MCF 10A (cell line): ENCODE results near the gene TMOD4. TPM values are rescaled to one million over a fixed set of nuclear protein-coding genes. Genes with fewer than 3 reads are reported as not detected.
"Not testable (repeated sequence)": the region's sequence is repeated elsewhere in the genome, so short reads cannot be mapped to it uniquely, and the experiment has no call there.

ENCODE experiments used
- BruUV-seq: library from RNA; stranded (reverse); fragments of 400-500 nt; replicated peaks from 2 replicates; lab custom pipeline; 2021; lab: Mats Ljungman, UMichigan
- CTCF ChIA-PET: fragments of 300-600 bp; sonication (Branson Sonifier 250); formaldehyde crosslinking; extraction: SDS; loops from one replicate; lab custom pipeline; 2021; ENCODE audit warnings: antibody characterized with exemption, inconsistent platforms; lab: Yijun Ruan, JAX
- POLR2A ChIA-PET: fragments of 300-600, 350-650 bp; sonication (Branson Sonifier 250); formaldehyde crosslinking; extraction: SDS; loops from one replicate; lab custom pipeline; 2020; ENCODE audit warnings: antibody characterized with exemption, inconsistent platforms; lab: Yijun Ruan, JAX
- DNase-seq: peaks from one replicate; pipeline ENCODE4 v3.0.0-alpha.2; 2018; ENCODE audit not compliant: unreplicated experiment
- H3K27ac Mint-ChIP-seq: one replicate; pipeline ENCODE4 v1.8.0; 2022; ENCODE audit warnings: mild to moderate bottlenecking, low read depth, mixed read lengths; ENCODE audit not compliant: unreplicated experiment
- H3K27me3 Mint-ChIP-seq: one replicate; pipeline ENCODE4 v1.8.0; 2022; ENCODE audit warnings: mixed read lengths; ENCODE audit not compliant: insufficient read depth, unreplicated experiment
- H3K36me3 Mint-ChIP-seq: one replicate; pipeline ENCODE4 v1.8.0; 2022; ENCODE audit warnings: mild to moderate bottlenecking, moderate library complexity, mixed read lengths; ENCODE audit not compliant: insufficient read depth, unreplicated experiment
- H3K4me1 Mint-ChIP-seq: one replicate; pipeline ENCODE4 v1.8.0; 2022; ENCODE audit warnings: mixed read lengths; ENCODE audit not compliant: insufficient read depth, unreplicated experiment
- H3K4me3 Mint-ChIP-seq: one replicate; pipeline ENCODE4 v1.8.0; 2022; ENCODE audit warnings: mild to moderate bottlenecking, moderate library complexity, mixed read lengths; ENCODE audit not compliant: unreplicated experiment
- H3K9me3 Mint-ChIP-seq: one replicate; pipeline ENCODE4 v1.8.0; 2022; ENCODE audit warnings: mixed read lengths; ENCODE audit not compliant: unreplicated experiment
- CTCF ChIP-seq: fragments of 200-600 bp; IDR thresholded peaks from one replicate; pipeline ENCODE4 v1.8.0; 2022; ENCODE audit warnings: antibody characterized with exemption, mild to moderate bottlenecking; ENCODE audit not compliant: unreplicated experiment
- intact Hi-C: fragments of 100-400 bp; cut with micrococcal nuclease; formaldehyde crosslinking; loops from 2 replicates; pipeline ENCODE4 v1.14.1; 2022
- total RNA-seq: library from RNA; stranded (reverse); gene quantifications from 2 replicates; pipeline ENCODE4 v1.2.3, GENCODE V29; 2022

TMOD4 gene
- total RNA-seq, 1 experiment from 2014 or later: not detected

GRCh38 chr1:151198254-151199127, 22.7 kb upstream of the TMOD4 start, which contains the start of gene PIP5K1A:
PIP5K1A (plus strand) TSS chr1:151198552; CDS start chr1:151198997, 445 bp downstream.
- peak; percentile 100 for DNase-seq
- CTCF ChIA-PET: interaction anchor here (0.6 to 1.1 kb wide), 5 partner anchors 56 to 140 kb away, joined by 3 read pairs; partner anchors contain the start of gene PSMD4
- Mint-ChIP-seq H3K9me3 (no peaks in the 10 kb centered on the region), H3K4me1 (peaks cover 40% of the 10 kb centered on the region), H3K27ac (peak within 1 kb of the TSS; percentile 95), H3K36me3 (peaks cover 35% of the 10 kb centered on the region), H3K27me3 (no peaks in the 10 kb centered on the region), H3K4me3 (peak within 1 kb of the TSS; percentile 93)
- TF ChIP-seq CTCF: no peak
- POLR2A ChIA-PET: interaction anchor here (0.6 to 12.4 kb wide), 28 partner anchors 9 to 784 kb away, joined by 3 to 153 read pairs (median 4); partner anchors contain the start of genes LYSMD1, PI4KB, PSMB4 and PSMD4
- intact Hi-C loops: loop anchor here (5.0 to 10.0 kb wide), 2 partner anchors 129 to 536 kb away; partner anchors contain the start of gene PI4KB
- TSS peak; percentile 59 for BruUV-seq

GRCh38 chr1:151197863-151198253, 22.1 kb upstream of the TMOD4 start:
- peaks cover 29% of the 10 kb centered on the region for H3K36me3 Mint-ChIP-seq
- H3K27ac Mint-ChIP-seq: peak overlapping the region; percentile 95
- intact Hi-C loops: loop anchor here (2.0 to 10.0 kb wide), 3 partner anchors 129 to 639 kb away; partner anchors contain the start of gene PI4KB
- H3K4me3 Mint-ChIP-seq: peak overlapping the region; percentile 93
- no peaks in the 10 kb centered on the region for H3K27me3 Mint-ChIP-seq
- DNase-seq: no peak
- peaks cover 40% of the 10 kb centered on the region for H3K4me1 Mint-ChIP-seq
- TF ChIP-seq CTCF: no peak
- no peaks in the 10 kb centered on the region for H3K9me3 Mint-ChIP-seq
- BruUV-seq: no TSS peak
- ChIA-PET CTCF (interaction anchor here (0.6 to 1.1 kb wide), 4 partner anchors 10 to 132 kb away, joined by 3 read pairs; no protein-coding TSS in a partner anchor), POLR2A (interaction anchor here (0.7 to 12.4 kb wide), 7 partner anchors 10 to 114 kb away, joined by 3 to 153 read pairs (median 4); partner anchors contain the start of genes PSMD4 and ZNF687)

GRCh38 chr1:151196292-151196800, 20.6 kb upstream of the TMOD4 start:
- peak; percentile 95 for DNase-seq
- Mint-ChIP-seq H3K36me3 (peaks cover 17% of the 10 kb centered on the region), H3K9me3 (no peaks in the 10 kb centered on the region), H3K27me3 (no peaks in the 10 kb centered on the region), H3K27ac (peak overlapping the region; percentile 100), H3K4me3 (peak overlapping the region; percentile 93), H3K4me1 (peaks cover 30% of the 10 kb centered on the region)
- TF ChIP-seq CTCF: peak; percentile 57
- ChIA-PET POLR2A (interaction anchor here (0.6 to 12.4 kb wide), 16 partner anchors 16 to 839 kb away, joined by 3 to 153 read pairs (median 5); partner anchors contain the start of genes LYSMD1, PI4KB, PSMD4 and SCNM1), CTCF (interaction anchor here (0.6 to 6.8 kb wide), 14 partner anchors 21 to 176 kb away, joined by 3 to 70 read pairs (median 4); partner anchors contain the start of genes PSMD4 and SELENBP1)
- intact Hi-C loops: loop anchor here (1.0 to 10.0 kb wide), 7 partner anchors 55 to 640 kb away; partner anchors contain the start of genes PI4KB, PSMB4 and ZNF687
- BruUV-seq: no TSS peak

- H3K27ac Mint-ChIP-seq: peak overlapping the region; percentile 100
- intact Hi-C loops: loop anchor here (5.0 to 10.0 kb wide), 2 partner anchors 132 to 540 kb away; partner anchors contain the start of gene PI4KB
- not testable (repeated sequence) for H3K27me3 Mint-ChIP-seq, H3K9me3 Mint-ChIP-seq, BruUV-seq
- ChIA-PET POLR2A (interaction anchor here (0.6 to 12.4 kb wide), 30 partner anchors 9 to 615 kb away, joined by 3 to 153 read pairs (median 4); partner anchors contain the start of genes LYSMD1, MCL1, MINDY1 and PI4KB), CTCF (interaction anchor here (0.6 to 6.8 kb wide), 11 partner anchors 12 to 147 kb away, joined by 3 to 70 read pairs (median 4); partner anchors contain the start of genes PSMD4 and ZNF687)
- H3K4me3 Mint-ChIP-seq: peak overlapping the region; percentile 93
- peak; percentile 100 for DNase-seq
- H3K36me3 Mint-ChIP-seq: peaks cover 23% of the 10 kb centered on the region
- peaks cover 35% of the 10 kb centered on the region for H3K4me1 Mint-ChIP-seq
These were observed 19.3 kb upstream of the TMOD4 start for GRCh38 chr1:151194894-151195594.
